IMR-90 (cell line): ENCODE data around the gene AKAP9. TPM values are rescaled to one million over a fixed set of nuclear protein-coding genes. Genes with fewer than 3 reads are reported as not detected.
"Not testable (repeated sequence)": the region's sequence is repeated elsewhere in the genome, so short reads cannot be mapped to it uniquely, and the experiment has no call there.

Experiments used
- ATAC-seq: fragments of 200-7000 bp; cut with Tn5 transposase; 2 replicates; pipeline ENCODE4 v1.9.1; 2020; ENCODE audit warnings: low read depth, mild to moderate bottlenecking, moderate library complexity
- BruUV-seq: library from RNA; stranded (reverse); fragments of 400-500 nt; replicated peaks from 2 replicates; lab custom pipeline; 2021; lab: Mats Ljungman, UMichigan
- CTCF ChIA-PET: fragments of 300-600 bp; formaldehyde crosslinking; extraction: SDS; loops from one replicate; lab custom pipeline; 2021; ENCODE audit warnings: antibody characterized with exemption; lab: Yijun Ruan, JAX
- POLR2A ChIA-PET: fragments of 300-600 bp; sonication (Branson Sonifier 250); formaldehyde crosslinking; loops from one replicate; lab custom pipeline; 2022; ENCODE audit warnings: antibody characterized with exemption; ENCODE audit not compliant: unreplicated experiment; lab: Charles Lee
- DNase-seq: peaks from one replicate; pipeline ENCODE4 v3.0.0; 2013
- H2AFZ ChIP-seq: replicated peaks from 2 replicates; pipeline ENCODE3; 2013; ENCODE audit warnings: low read length, mild to moderate bottlenecking; ENCODE audit not compliant: poor library complexity
- H2AK5ac ChIP-seq: 2 replicates; pipeline ENCODE4 v1.6.1; 2013; ENCODE audit warnings: low read depth, low read length, inconsistent platforms
- H2AK9ac ChIP-seq: replicated peaks from 2 replicates; pipeline ENCODE3; 2013; ENCODE audit warnings: mild to moderate bottlenecking, low read depth, low read length, moderate library complexity; ENCODE audit not compliant: poor library complexity
- H2BK120ac ChIP-seq: 2 replicates; pipeline ENCODE4 v1.6.1; 2013; ENCODE audit warnings: low read depth, low read length, inconsistent platforms
- H2BK15ac ChIP-seq: 3 replicates; pipeline ENCODE4 v1.6.1; 2013; ENCODE audit warnings: low read depth, low read length, inconsistent platforms
- H2BK20ac ChIP-seq: 2 replicates; pipeline ENCODE4 v1.6.1; 2013; ENCODE audit warnings: low read depth, mild to moderate bottlenecking, inconsistent platforms, low read length, moderate library complexity
- H2BK5ac ChIP-seq: 2 replicates; pipeline ENCODE4 v1.6.1; 2013; ENCODE audit warnings: mild to moderate bottlenecking, low read depth, low read length, inconsistent platforms; ENCODE audit not compliant: poor library complexity, severe bottlenecking
- H3K14ac ChIP-seq: replicated peaks from 2 replicates; pipeline ENCODE4 v1.6.1; 2013; ENCODE audit warnings: low read depth, low read length, inconsistent platforms
- H3K18ac ChIP-seq: 2 replicates; pipeline ENCODE4 v1.6.1; 2013; ENCODE audit warnings: low read depth, low read length, control low read depth
- H3K23ac ChIP-seq: 2 replicates; pipeline ENCODE4 v1.6.1; 2013; ENCODE audit warnings: low read depth, low read length, inconsistent platforms
- H3K27ac ChIP-seq: 2 replicates; pipeline ENCODE4 v1.5.1; 2013; ENCODE audit warnings: mild to moderate bottlenecking, control low read depth, low read length; ENCODE audit not compliant: insufficient read depth
- H3K27me3 ChIP-seq: 2 replicates; pipeline ENCODE4 v1.6.1; 2013; ENCODE audit warnings: low read length; ENCODE audit not compliant: control insufficient read depth, insufficient read depth
- H3K36me3 ChIP-seq: 2 replicates; pipeline ENCODE4 v1.6.1; 2013; ENCODE audit warnings: low read length, mixed read lengths; ENCODE audit not compliant: control insufficient read depth, insufficient read depth
- H3K4ac ChIP-seq: 2 replicates; pipeline ENCODE4 v1.6.1; 2013; ENCODE audit warnings: low read depth, low read length, inconsistent platforms
- H3K4me1 ChIP-seq: 2 replicates; pipeline ENCODE4 v1.6.1; 2013; ENCODE audit warnings: low read length, mixed read lengths; ENCODE audit not compliant: control insufficient read depth, insufficient read depth
- H3K4me2 ChIP-seq: 2 replicates; pipeline ENCODE4 v1.6.1; 2013; ENCODE audit warnings: low read depth, mild to moderate bottlenecking, control low read depth, low read length, moderate library complexity
- H3K4me3 ChIP-seq: 2 replicates; pipeline ENCODE4 v1.5.1; 2013; ENCODE audit warnings: low read depth, mild to moderate bottlenecking, control low read depth, low read length, moderate library complexity; ENCODE audit not compliant: insufficient read depth
- H3K56ac ChIP-seq: 2 replicates; pipeline ENCODE4 v1.6.1; 2013; ENCODE audit warnings: low read length, inconsistent platforms; ENCODE audit not compliant: insufficient read depth; ENCODE audit errors: extremely low read depth
- H3K79me1 ChIP-seq, 2 experiments: 2 replicates each; pipeline ENCODE4 v1.6.1; 2013; ENCODE audit warnings: low read length in 2 of 2, inconsistent platforms in 1 of 2, low read depth in 1 of 2
- H3K9ac ChIP-seq: 2 replicates; pipeline ENCODE4 v1.6.1; 2013; ENCODE audit warnings: low read depth, low read length, control low read depth
- H3K9me1 ChIP-seq: 2 replicates; pipeline ENCODE4 v1.6.1; 2013; ENCODE audit warnings: low read length, inconsistent platforms; ENCODE audit not compliant: insufficient read depth
- H3K9me3 ChIP-seq: 2 replicates; pipeline ENCODE4 v1.6.1; 2013; ENCODE audit warnings: low read length; ENCODE audit not compliant: control insufficient read depth, insufficient read depth
- H4K20me1 ChIP-seq: 2 replicates; pipeline ENCODE4 v1.6.1; 2013; ENCODE audit warnings: low read length, inconsistent platforms; ENCODE audit not compliant: insufficient read depth
- H4K5ac ChIP-seq: 2 replicates; pipeline ENCODE4 v1.6.1; 2013; ENCODE audit warnings: mild to moderate bottlenecking, low read depth, low read length, control low read depth
- H4K8ac ChIP-seq, 2 experiments: 2 replicates each; pipeline ENCODE4 v1.6.1; 2013; ENCODE audit warnings: low read depth in 2 of 2, low read length in 2 of 2, control low read depth in 1 of 2, inconsistent platforms in 1 of 2
- H4K91ac ChIP-seq: 2 replicates; pipeline ENCODE4 v1.6.1; 2013; ENCODE audit warnings: low read depth, low read length, inconsistent platforms; ENCODE audit not compliant: insufficient read depth
- CEBPB ChIP-seq: IDR thresholded peaks from 2 replicates; pipeline ENCODE4 v1.6.1; 2012; ENCODE audit warnings: low read depth, low read length, improper control_type of control experiment
- CHD1 ChIP-seq: IDR thresholded peaks from 2 replicates; pipeline ENCODE4 v1.6.1; 2012; ENCODE audit warnings: low read depth, low read length, improper control_type of control experiment
- FOS ChIP-seq: fragments of 150-350 bp; IDR thresholded peaks from 2 replicates; pipeline ENCODE4 v1.6.1; 2016; ENCODE audit warnings: low read depth, low read length
- MAFK ChIP-seq: IDR thresholded peaks from 2 replicates; pipeline ENCODE4 v1.6.1; 2012; ENCODE audit warnings: low read depth, low read length, improper control_type of control experiment
- MAZ ChIP-seq: IDR thresholded peaks from 2 replicates; pipeline ENCODE4 v1.6.1; 2012; ENCODE audit warnings: low read depth, mild to moderate bottlenecking, low read length, improper control_type of control experiment, moderate library complexity, borderline replicate concordance
- MXI1 ChIP-seq: IDR thresholded peaks from 2 replicates; pipeline ENCODE4 v1.6.1; 2012; ENCODE audit warnings: low read depth, mild to moderate bottlenecking, low read length, moderate library complexity, borderline replicate concordance
- NFE2L2 ChIP-seq: fragments of 150-350 bp; IDR thresholded peaks from 2 replicates; pipeline ENCODE4 v1.6.1; 2016; ENCODE audit warnings: low read depth, mild to moderate bottlenecking, low read length
- POLR2A ChIP-seq: IDR thresholded peaks from 2 replicates; pipeline ENCODE4 v1.6.1; 2012; ENCODE audit warnings: mild to moderate bottlenecking, low read depth, low read length
- RAD21 ChIP-seq: IDR thresholded peaks from 2 replicates; pipeline ENCODE4 v1.6.1; 2012; ENCODE audit warnings: low read length, improper control_type of control experiment
- RCOR1 ChIP-seq: IDR thresholded peaks from 2 replicates; pipeline ENCODE4 v1.6.1; 2012; ENCODE audit warnings: mild to moderate bottlenecking, low read length, improper control_type of control experiment; ENCODE audit not compliant: insufficient replicate concordance
- RFX5 ChIP-seq: IDR thresholded peaks from 2 replicates; pipeline ENCODE4 v1.8.0; 2012; ENCODE audit warnings: low read depth, mild to moderate bottlenecking, low read length, moderate library complexity
- WGBS, 2 experiments: methylation state at CpG; one replicate each; pipeline versions ENCODE4 v1.1.5 to v1.1.7; 2013; ENCODE audit warnings: missing lambda C conversion rate in 2 of 2; ENCODE audit not compliant: insufficient read length in 1 of 2; ENCODE audit errors: extremely low coverage in 2 of 2; 5-methylcytosine and 5-hydroxymethylcytosine counted together
- dilution Hi-C: fragments of 300-500 bp; cut with HindIII; formaldehyde crosslinking; loops from one replicate; pipeline ENCODE4 v1.14.3; 2018; ENCODE audit warnings: low sequenced_read_pairs; ENCODE audit not compliant: unreplicated experiment
- in situ Hi-C: fragments of 300-500 bp; cut with MboI; formaldehyde crosslinking; loops from 3 replicates; pipeline ENCODE4 v1.14.3; 2019; ENCODE audit warnings: low sequenced_read_pairs, inconsistent platforms, mixed read lengths
- intact Hi-C: fragments of 100-400 bp; cut with micrococcal nuclease; formaldehyde crosslinking; loops from 2 replicates; pipeline ENCODE4 v1.10.0; 2022
- polyA plus RNA-seq, 3 experiments: library from polyadenylated mRNA; depleted of rRNA; stranded (reverse); fragments of >200 nt; gene quantifications; 2 replicates each; pipeline ENCODE4 v1.2.3, GENCODE V29; 2012; ENCODE audit warnings: low replicate concordance in 1 of 3
- total RNA-seq: library from RNA; depleted of rRNA; stranded (reverse); fragments of >200 nt; gene quantifications from 2 replicates; pipeline ENCODE4 v1.2.3, GENCODE V29; 2012

The AKAP9 gene
- total and polyA plus RNA-seq, 2 of the 4 experiments (the other 2 are of a cell fraction): 9.7 to 25.3 TPM

DNA sequence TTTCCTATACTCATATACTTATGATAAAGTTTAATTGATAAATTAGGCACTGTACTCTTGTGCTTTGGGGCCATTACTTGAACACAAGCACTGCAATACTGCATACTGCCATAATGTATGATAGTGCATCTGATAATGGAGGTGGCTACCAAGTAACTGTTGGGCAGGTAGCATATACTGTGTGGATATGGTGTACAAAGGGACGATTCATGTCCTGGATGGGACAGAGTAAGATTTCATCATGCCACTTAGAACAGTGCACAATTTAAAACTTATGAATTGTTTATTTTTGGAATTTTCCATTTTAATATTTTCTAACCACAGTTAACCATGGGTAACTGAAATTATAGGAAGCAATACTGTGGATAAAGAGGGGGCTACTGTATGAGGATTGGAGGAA is 38.9 kb downstream of the AKAP9 start:
- Histone ChIP-seq H3K9ac (no peak overlapping the region), H3K4me3 (no peak overlapping the region), H3K27me3 (no peaks in the 10 kb centered on the region), H2AK9ac (no peak overlapping the region), H3K9me1 (peaks cover 4% of the 10 kb centered on the region; the same call in 1 of the 2 replicates), H3K4ac (no peak overlapping the region), H3K79me1 (peaks cover 11% of the 10 kb centered on the region in 2 experiments; a peak in 3 of 4 replicates), H3K4me2 (no peak overlapping the region), H2AFZ (no peak overlapping the region), H4K91ac (no peak overlapping the region), H2BK120ac (no peak overlapping the region), H3K27ac (no peak overlapping the region), H3K56ac (no peak overlapping the region), H3K36me3 (peaks cover 10% of the 10 kb centered on the region), H4K5ac (no peak overlapping the region), H3K18ac (no peak overlapping the region), H3K14ac (no peak overlapping the region), H2BK20ac (no peak overlapping the region), H2AK5ac (no peak overlapping the region), H4K8ac (no peak overlapping the region), H4K20me1 (no peaks in the 10 kb centered on the region), H3K4me1 (no peaks in the 10 kb centered on the region), H2BK5ac (no peak overlapping the region), H3K9me3 (no peaks in the 10 kb centered on the region), H2BK15ac (no peak overlapping the region), H3K23ac (no peak overlapping the region)
- ChIA-PET CTCF (no interaction called here), POLR2A (no interaction called here)
- TF ChIP-seq MAZ (no peak), POLR2A (no peak), MXI1 (no peak), RFX5 (no peak), CEBPB (no peak), MAFK (no peak), RAD21 (no peak), RCOR1 (no peak), NFE2L2 (no peak), FOS (no peak), CHD1 (no peak)
- ATAC-seq (no peak), DNase-seq (no peak)
- no TSS peak for BruUV-seq
- intact Hi-C loops: no loop called here
- in situ Hi-C loops: no loop called here
- dilution Hi-C loops: no loop called here
- WGBS, 2 experiments: no CpG with 5 or more reads among the region's 1 CpG

DNA sequence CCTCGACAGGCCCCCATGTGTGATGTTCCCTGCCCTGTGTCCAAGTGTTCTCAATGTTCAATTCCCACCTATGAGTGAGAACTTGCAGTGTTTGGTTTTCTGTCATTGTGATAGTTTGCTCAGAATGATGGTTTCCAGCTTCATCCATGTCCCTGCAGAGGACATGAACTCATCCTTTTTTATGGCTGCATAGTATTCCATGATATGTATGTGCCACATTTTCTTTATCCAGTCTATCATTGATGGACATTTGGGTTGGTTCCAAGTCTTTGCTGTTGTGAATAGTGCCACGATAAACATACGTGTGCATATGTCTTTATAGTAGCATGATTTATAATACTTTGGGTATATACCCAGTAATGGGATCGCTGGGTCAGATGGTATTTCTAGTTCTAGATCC is 41.7 kb downstream of the AKAP9 start:
- H3K27ac ChIP-seq, H3K9ac ChIP-seq, H2BK20ac ChIP-seq, H4K91ac ChIP-seq, H2BK120ac ChIP-seq, H3K4me1 ChIP-seq, H3K4me3 ChIP-seq, H2AK5ac ChIP-seq, H3K9me1 ChIP-seq, H3K27me3 ChIP-seq, BruUV-seq, H3K23ac ChIP-seq, H4K5ac ChIP-seq, ATAC-seq, H3K79me1 ChIP-seq, H2AK9ac ChIP-seq, intact Hi-C loops, H3K4ac ChIP-seq, H3K9me3 ChIP-seq, H2AFZ ChIP-seq, H3K36me3 ChIP-seq, DNase-seq, dilution Hi-C loops, H4K8ac ChIP-seq, H4K20me1 ChIP-seq, in situ Hi-C loops, H3K14ac ChIP-seq, H3K18ac ChIP-seq, H2BK15ac ChIP-seq, H3K4me2 ChIP-seq, CTCF ChIA-PET, POLR2A ChIA-PET, H2BK5ac ChIP-seq, H3K56ac ChIP-seq: not testable (repeated sequence)
- WGBS, 2 experiments: no CpG with 5 or more reads among the region's 4 CpGs
